B cell (primary cell): ENCODE data around the gene NEUROD2. TPM values are rescaled to one million over a fixed set of nuclear protein-coding genes. Genes with fewer than 3 reads are reported as not detected.

ENCODE experiments used
- ATAC-seq: fragments of 200-7000 bp; cut with Tn5 transposase; one replicate; pipeline ENCODE4 v1.10.0; 2021; ENCODE audit warnings: low read depth, mild to moderate bottlenecking, moderate number of reproducible peaks, moderate library complexity
- CTCF ChIA-PET: fragments of 350-600 bp; sonication (Branson Sonifier 250); formaldehyde crosslinking; loops from one replicate; lab custom pipeline; 2021; ENCODE audit warnings: antibody characterized with exemption, inconsistent platforms; lab: Charles Lee
- POLR2A ChIA-PET: fragments of 350-600 bp; sonication (Branson Sonifier 250); formaldehyde crosslinking; loops from one replicate; lab custom pipeline; 2021; ENCODE audit warnings: antibody characterized with exemption; lab: Charles Lee
- DNase-seq: peaks from one replicate; pipeline ENCODE4 v3.0.0; 2013
- H2AFZ ChIP-seq: 2 replicates; pipeline ENCODE4 v1.6.1; 2012; ENCODE audit warnings: mild to moderate bottlenecking, low read depth, low read length; ENCODE audit not compliant: insufficient read depth, poor library complexity, severe bottlenecking
- H3K27ac ChIP-seq, 2 donors: 1 replicate in 1 of 2; 2 replicates in 1 of 2; pipeline ENCODE4 v1.5.1; 2012 to 2013; ENCODE audit warnings: low read length in 2 of 2, mild to moderate bottlenecking in 2 of 2, moderate library complexity in 1 of 2
- H3K27me3 ChIP-seq, 4 experiments: fragments of 200-600 bp in 1 of 4; sonication (generic) in 1 of 4; replicated peaks in 1 of 4; 1 replicate in 2 of 4; 2 replicates in 2 of 4; pipeline versions ENCODE4 v1.6.1 to v1.7.0; 2013 to 2016; ENCODE audit warnings: low read length in 3 of 4, mild to moderate bottlenecking in 2 of 4, mixed read lengths in 1 of 4, moderate library complexity in 1 of 4; ENCODE audit not compliant: insufficient read depth in 4 of 4, control insufficient read depth in 3 of 4; ENCODE audit errors: control extremely low read depth in 1 of 4
- H3K36me3 ChIP-seq, 2 experiments: replicated peaks in 1 of 2; 1 replicate in 1 of 2; 2 replicates in 1 of 2; pipeline versions ENCODE4 v1.6.1 to v1.7.1; 2013; ENCODE audit warnings: low read length in 1 of 2; ENCODE audit not compliant: insufficient read depth in 2 of 2, control insufficient read depth in 1 of 2; ENCODE audit errors: control extremely low read depth in 1 of 2, extremely low read depth in 1 of 2
- H3K4me1 ChIP-seq, 2 donors: fragments of 200-600 bp in 1 of 2; sonication (generic) in 1 of 2; 1 replicate in 1 of 2; 2 replicates in 1 of 2; pipeline versions ENCODE4 v1.5.1 to v1.6.1; 2013 to 2017; ENCODE audit warnings: low read length in 2 of 2; ENCODE audit not compliant: control insufficient read depth in 2 of 2, insufficient read depth in 2 of 2
- H3K4me2 ChIP-seq: replicated peaks from 2 replicates; pipeline ENCODE3; 2012; ENCODE audit warnings: mild to moderate bottlenecking, low read depth, low read length; ENCODE audit not compliant: poor library complexity, severe bottlenecking
- H3K4me3 ChIP-seq, 5 experiments: fragments of 200-600 bp in 1 of 5; sonication (generic) in 1 of 5; 1 replicate in 3 of 5; 2 replicates in 2 of 5; pipeline versions ENCODE4 v1.5.1 to v1.7.0; 2011 to 2016; ENCODE audit warnings: low read length in 4 of 5, mild to moderate bottlenecking in 4 of 5, low read depth in 2 of 5, control low read depth in 1 of 5, moderate library complexity in 1 of 5; ENCODE audit not compliant: insufficient read depth in 1 of 5; ENCODE audit errors: control extremely low read depth in 1 of 5, extremely low read depth in 1 of 5
- H3K79me2 ChIP-seq: fragments of 200-600 bp; sonication (generic); one replicate; pipeline ENCODE4 v1.6.0; 2016; ENCODE audit warnings: low read length; ENCODE audit not compliant: control insufficient read depth, insufficient read depth
- H3K9ac ChIP-seq: fragments of 200-600 bp; sonication (generic); 2 replicates; pipeline ENCODE4 v1.6.1; 2017; ENCODE audit warnings: mild to moderate bottlenecking, low read length, moderate library complexity
- H3K9me3 ChIP-seq, 3 donors: one replicate each; pipeline versions ENCODE4 v1.6.1 to v1.7.1; 2013; ENCODE audit warnings: low read length in 2 of 3; ENCODE audit not compliant: control insufficient read depth in 2 of 3, insufficient read depth in 1 of 3; ENCODE audit errors: control extremely low read depth in 1 of 3
- H4K20me1 ChIP-seq: 2 replicates; pipeline ENCODE4 v1.6.0; 2012; ENCODE audit warnings: mild to moderate bottlenecking, low read length; ENCODE audit not compliant: insufficient read depth, control insufficient read depth, poor library complexity, severe bottlenecking
- H3K27ac Mint-ChIP-seq: one replicate; pipeline ENCODE4 v1.8.0; 2021; ENCODE audit warnings: mixed read lengths
- H3K27me3 Mint-ChIP-seq: one replicate; pipeline ENCODE4 v1.8.0; 2021; ENCODE audit warnings: mixed read lengths
- H3K4me1 Mint-ChIP-seq: one replicate; pipeline ENCODE4 v1.8.0; 2021; ENCODE audit warnings: mixed read lengths
- H3K4me3 Mint-ChIP-seq: one replicate; pipeline ENCODE4 v1.8.0; 2021; ENCODE audit warnings: mixed read lengths
- H3K9me3 Mint-ChIP-seq: one replicate; pipeline ENCODE4 v1.8.0; 2022; ENCODE audit warnings: mixed read lengths; ENCODE audit not compliant: insufficient read depth
- CTCF ChIP-seq: fragments of 200-600 bp; IDR thresholded peaks from one replicate; pipeline ENCODE4 v1.8.0; 2022; ENCODE audit warnings: antibody characterized with exemption, mild to moderate bottlenecking
- EZH2 ChIP-seq: IDR thresholded peaks from 2 replicates; pipeline ENCODE4 v1.6.1; 2012; ENCODE audit warnings: borderline replicate concordance, low read depth, mild to moderate bottlenecking, moderate library complexity, low read length; ENCODE audit not compliant: insufficient read depth, poor library complexity, severe bottlenecking
- WGBS: methylation state at CpG from one replicate; pipeline ENCODE4 v1.1.5; 2013; ENCODE audit warnings: missing lambda C conversion rate; ENCODE audit not compliant: insufficient coverage; 5-methylcytosine and 5-hydroxymethylcytosine counted together
- intact Hi-C: fragments of 100-400 bp; cut with micrococcal nuclease; formaldehyde crosslinking; loops from one replicate; pipeline ENCODE4 v1.10.0; 2022
- polyA plus RNA-seq: library from polyadenylated mRNA; depleted of rRNA; stranded (reverse); fragments of >200 nt; gene quantifications from 2 replicates; pipeline ENCODE4 v1.2.3, GENCODE V29; 2012
- total RNA-seq, 2 donors: library from RNA; stranded (reverse); fragments of 120-200 nt in 1 of 2; gene quantifications; 1 replicate in 1 of 2; 2 replicates in 1 of 2; pipeline versions ENCODE4 v1.2.3 to v1.2.4, GENCODE V29; 2013 to 2022

NEUROD2 gene
- total and polyA plus RNA-seq, 2 donors (not counting 1 experiment from before 2014, with no cell fraction given): 0.04 TPM; not detected in 1

- Histone ChIP-seq H3K9ac (peak overlapping the region; percentile 22), H4K20me1 (peaks cover 3% of the 10 kb centered on the region), H3K79me2 (no peaks in the 10 kb centered on the region), H3K27me3 (peaks cover 0 to 86% (median 68%) of the 10 kb centered on the region in 4 experiments), H3K9me3 (peaks cover 0 to 47% (median 0%) of the 10 kb centered on the region in 3 donors), H3K4me1 (peaks cover 44 to 47% of the 10 kb centered on the region in 2 donors), H3K27ac (no peak overlapping the region), H2AFZ (no peak overlapping the region), H3K4me3 (peak overlapping the region in 2 of 5 experiments; percentile 21 to 39), H3K4me2 (peak overlapping the region; percentile 83), H3K36me3 (no peaks in the 10 kb centered on the region)
- H3K4me1 Mint-ChIP-seq: peaks cover 32% of the 10 kb centered on the region
- no peaks in the 10 kb centered on the region for H3K9me3 Mint-ChIP-seq
- peak; percentile 72 for DNase-seq
- H3K27ac Mint-ChIP-seq: no peak overlapping the region
- WGBS: 4% methylated on average over 102 of the region's 102 CpGs
- TF ChIP-seq CTCF (no peak), EZH2 (no peak)
- ChIA-PET POLR2A (interaction anchor here (0.8 kb wide), 1 partner anchor 13 kb away, joined by 3 read pairs; no protein-coding TSS in a partner anchor), CTCF (interaction anchor here (0.6 to 4.8 kb wide), 5 partner anchors 11 to 63 kb away, joined by 3 to 30 read pairs (median 4); partner anchors contain the start of gene PNMT)
- peaks cover 58% of the 10 kb centered on the region for H3K27me3 Mint-ChIP-seq
- intact Hi-C loops: no loop called here
- peak overlapping the region; percentile 78 for H3K4me3 Mint-ChIP-seq
- peak; percentile 11 for ATAC-seq
Observed at GRCh38 chr17:39605492-39606433, 2.0 kb downstream of the NEUROD2 start.
